ENCODE measurements around the gene TBCB. TPM values are rescaled to one million over a fixed set of nuclear protein-coding genes. Genes with fewer than 3 reads are reported as not detected.

TBCB gene
- total and polyA plus RNA-seq, 9 of the 15 experiments (the other 6 are each of a cell fraction or from before 2014, with no cell fraction given) = 3.5 to 115 (median 58.9) TPM

GRCh38 chr19:36103040-36103626 is 12.1 kb upstream of the TBCB start:
- Histone ChIP-seq H3K27ac (ENCODE audit: extremely low read depth, low read depth, low read length) (peak overlapping the region; percentile 31; the same call in 1 of the 3 replicates), H3K4me2 (ENCODE audit: insufficient read depth, low read length) (no peak overlapping the region), H3K9me1 (ENCODE audit: control insufficient read depth, insufficient read depth, low read length) (peaks cover 8% of the 10 kb centered on the region), H3K9ac (ENCODE audit: insufficient read depth in 1 of 2, low read depth in 2 of 2, low read length in 2 of 2) (peak overlapping the region in 1 of 2 experiments; percentile 84; a peak in 2 of 4 replicates), H3K9me3 (replicated peaks; ENCODE audit: control insufficient read depth, insufficient read depth, low read depth, low read length) (no peaks in the 10 kb centered on the region), H3K79me2 (ENCODE audit: control insufficient read depth, insufficient read depth, low read length) (no peaks in the 10 kb centered on the region), H3K36me3 (ENCODE audit: control insufficient read depth, insufficient read depth, low read length) (peaks cover 84% of the 10 kb centered on the region), H3K27me3 (ENCODE audit: control insufficient read depth in 2 of 2, insufficient read depth in 2 of 2, low read length in 2 of 2) (no peaks in the 10 kb centered on the region), H4K20me1 (replicated peaks; ENCODE audit: control insufficient read depth, insufficient read depth, low read length) (no peaks in the 10 kb centered on the region), H2AFZ (ENCODE audit: low read depth, low read length) (no peak overlapping the region), H3K4me1 (replicated peaks in 1 of 2; ENCODE audit: control insufficient read depth in 2 of 2, insufficient read depth in 2 of 2, low read length in 2 of 2) (peaks cover 15 to 54% of the 10 kb centered on the region in 2 experiments; a peak in 4 of 5 replicates), H3K4me3 (no peak overlapping the region)
- CTCF ChIA-PET (ENCODE audit: low intra/inter-chr PET ratio) = no interaction called here
- BruUV-seq (replicated peaks) = no TSS peak
- ATAC-seq = no peak
- FAIRE-seq = no peak
- POLR2A ChIA-PET = interaction anchor here (0.9 to 3.5 kb wide), 4 partner anchors 8 to 47 kb away, joined by 3 to 10 read pairs (median 8); partner anchors contain the start of gene POLR2I
- WGBS (ENCODE audit: insufficient coverage, low coverage, missing lambda C conversion rate) = 94% methylated on average over 21 of the region's 24 CpGs
- intact Hi-C loops (cut with micrococcal nuclease) = no loop called here
- in situ Hi-C loops (cut with MboI) = no loop called here
- no peak for DNase-seq (ENCODE audit: extremely low read depth in 1 of 4, low spot score in 3 of 4)
- TF ChIP-seq ETS1 (conservative IDR thresholded peaks at IDR 0.05; ENCODE audit: control insufficient read depth, low read depth, low read length) = no peak
- TF ChIP-seq STAT5A (IDR thresholded peaks at IDR 0.05; ENCODE audit: borderline replicate concordance, low read length) = no peak
- no peak for TF ChIP-seq ARID4B (CRISPR knock-in tag; IDR thresholded peaks at IDR 0.05)
- TF ChIP-seq DACH1 (IDR thresholded peaks at IDR 0.05; ENCODE audit: partially characterized antibody) = no peak
- TF ChIP-seq IFI16 (CRISPR knock-in tag; IDR thresholded peaks at IDR 0.05) = no peak
- TF ChIP-seq ZNF24 (IDR thresholded peaks at IDR 0.05) = no peak
- TF ChIP-seq TSHZ1 (CRISPR knock-in tag; IDR thresholded peaks at IDR 0.05) = no peak
- no peak for TF ChIP-seq GABPA (tag; conservative IDR thresholded peaks at IDR 0.05; ENCODE audit: low read depth)
- TF ChIP-seq HMGN3 (IDR thresholded peaks at IDR 0.05; ENCODE audit: borderline replicate concordance, extremely low read depth, insufficient read length, low read depth, low read length) = no peak
- TF ChIP-seq ZFP36 (IDR thresholded peaks at IDR 0.05; ENCODE audit: low read depth, low read length, partially characterized antibody) = no peak
- no peak for TF ChIP-seq CAMTA2 (CRISPR knock-in tag; conservative IDR thresholded peaks at IDR 0.05)
- TF ChIP-seq MYBL2 (IDR thresholded peaks at IDR 0.05; ENCODE audit: low read depth) = no peak
- TF ChIP-seq MYBL2 (CRISPR knock-in tag; IDR thresholded peaks at IDR 0.05; ENCODE audit: borderline replicate concordance) = no peak
- no peak for TF ChIP-seq TEAD2 (tag; IDR thresholded peaks at IDR 0.05)

All from K562 (cell line).